ENCODE results near the gene BRIP1.

BRIP1 gene

DNA sequence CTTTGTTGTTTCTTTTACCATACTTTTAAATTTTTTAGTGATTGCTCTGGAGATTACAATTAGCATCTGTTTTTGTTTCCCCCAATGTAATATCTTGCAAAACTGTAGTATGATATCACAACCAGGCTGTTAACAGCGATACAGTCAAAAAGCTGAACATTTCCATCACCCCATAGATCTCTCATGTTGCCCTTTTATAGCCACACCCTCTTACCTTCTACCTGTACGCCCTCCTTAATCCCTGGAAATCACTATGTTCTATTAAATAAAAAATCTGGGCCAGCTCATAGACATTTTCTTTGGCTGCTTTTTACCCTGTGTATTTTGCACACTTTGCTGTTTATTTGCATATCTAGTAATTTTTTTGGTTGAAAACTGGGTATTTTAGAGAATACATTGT, 205.1 kb downstream of the BRIP1 start:
- TF ChIP-seq, protein P1, sequence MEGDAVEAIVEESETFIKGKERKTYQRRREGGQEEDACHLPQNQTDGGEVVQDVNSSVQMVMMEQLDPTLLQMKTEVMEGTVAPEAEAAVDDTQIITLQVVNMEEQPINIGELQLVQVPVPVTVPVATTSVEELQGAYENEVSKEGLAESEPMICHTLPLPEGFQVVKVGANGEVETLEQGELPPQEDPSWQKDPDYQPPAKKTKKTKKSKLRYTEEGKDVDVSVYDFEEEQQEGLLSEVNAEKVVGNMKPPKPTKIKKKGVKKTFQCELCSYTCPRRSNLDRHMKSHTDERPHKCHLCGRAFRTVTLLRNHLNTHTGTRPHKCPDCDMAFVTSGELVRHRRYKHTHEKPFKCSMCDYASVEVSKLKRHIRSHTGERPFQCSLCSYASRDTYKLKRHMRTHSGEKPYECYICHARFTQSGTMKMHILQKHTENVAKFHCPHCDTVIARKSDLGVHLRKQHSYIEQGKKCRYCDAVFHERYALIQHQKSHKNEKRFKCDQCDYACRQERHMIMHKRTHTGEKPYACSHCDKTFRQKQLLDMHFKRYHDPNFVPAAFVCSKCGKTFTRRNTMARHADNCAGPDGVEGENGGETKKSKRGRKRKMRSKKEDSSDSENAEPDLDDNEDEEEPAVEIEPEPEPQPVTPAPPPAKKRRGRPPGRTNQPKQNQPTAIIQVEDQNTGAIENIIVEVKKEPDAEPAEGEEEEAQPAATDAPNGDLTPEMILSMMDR (conservative IDR thresholded peaks at IDR 0.05), result no peak
- no peak overlapping the region for H3K27ac ChIP-seq

DNA sequence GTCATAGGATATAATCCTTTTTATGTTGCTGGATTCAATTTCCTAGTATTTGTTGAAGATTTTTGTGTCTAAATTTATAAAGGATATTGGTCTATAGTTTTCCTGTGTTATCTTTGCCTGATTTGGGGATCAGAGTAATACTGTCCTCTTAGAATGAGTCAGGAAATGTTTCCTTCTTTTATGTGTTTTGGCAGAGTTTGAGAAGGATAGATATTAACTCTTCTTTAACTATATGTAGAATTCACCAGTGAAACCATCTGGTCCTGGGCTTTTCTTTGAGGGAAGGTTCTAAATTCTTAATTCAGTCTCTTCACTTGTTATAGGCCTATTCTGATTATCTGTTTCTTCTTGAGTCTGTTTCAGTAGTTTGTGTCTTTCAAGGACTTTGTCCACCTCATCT, 206.0 kb downstream of the BRIP1 start:
- TF ChIP-seq, protein P1 (conservative IDR thresholded peaks at IDR 0.05), result no peak
- H3K27ac ChIP-seq, result no peak overlapping the region

DNA sequence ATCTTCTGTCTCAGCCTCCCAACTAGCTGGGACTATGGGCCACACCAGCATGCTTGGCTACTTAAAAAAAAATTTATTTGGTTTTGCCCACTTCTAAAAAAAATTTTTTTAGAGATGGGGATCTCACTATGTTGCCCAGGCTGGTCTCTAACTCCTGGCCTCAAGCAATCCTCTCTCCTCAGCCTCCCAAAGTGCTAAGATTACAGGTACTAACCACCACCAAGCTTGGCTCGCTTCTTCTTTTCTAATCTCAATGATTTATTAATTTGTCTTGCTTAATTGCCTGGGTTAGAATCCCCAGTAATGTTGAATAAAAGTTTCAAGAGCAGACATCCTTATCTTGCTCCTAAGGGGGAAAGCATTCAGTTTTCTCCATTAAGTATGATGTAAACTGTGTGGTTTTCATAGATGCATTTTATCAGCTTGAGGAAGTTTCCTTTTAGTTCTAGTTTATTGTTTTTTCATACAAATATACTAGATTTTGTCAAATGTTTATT, 206.6 kb downstream of the BRIP1 start:
- TF ChIP-seq, protein P1 (conservative IDR thresholded peaks at IDR 0.05), result no peak

DNA sequence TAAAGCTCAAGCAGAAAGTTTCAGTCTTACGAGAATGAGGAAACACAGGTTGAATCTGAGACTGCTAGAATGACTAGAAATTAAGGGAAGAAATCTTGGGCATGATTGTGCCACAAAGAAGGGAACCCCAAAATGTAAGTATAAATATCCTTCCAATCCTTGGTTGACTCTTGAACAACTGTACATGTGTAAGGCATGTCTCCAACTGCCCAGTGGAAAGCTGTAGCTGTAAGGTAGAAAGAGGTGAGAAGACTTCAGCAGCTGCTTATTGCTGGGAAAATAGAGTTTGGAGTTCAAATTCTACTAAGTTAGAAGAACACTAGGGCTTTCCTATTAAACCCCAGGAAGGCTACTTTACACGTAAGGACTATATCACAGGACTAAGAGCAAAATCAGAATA, 212.6 kb downstream of the BRIP1 start:
- H3K27ac ChIP-seq, result no peak overlapping the region
- TF ChIP-seq, protein P1 (conservative IDR thresholded peaks at IDR 0.05), result no peak

More for the DNA sequence above, 206.6 kb downstream of the BRIP1 start:
- no peak overlapping the region for H3K27ac ChIP-seq

DNA sequence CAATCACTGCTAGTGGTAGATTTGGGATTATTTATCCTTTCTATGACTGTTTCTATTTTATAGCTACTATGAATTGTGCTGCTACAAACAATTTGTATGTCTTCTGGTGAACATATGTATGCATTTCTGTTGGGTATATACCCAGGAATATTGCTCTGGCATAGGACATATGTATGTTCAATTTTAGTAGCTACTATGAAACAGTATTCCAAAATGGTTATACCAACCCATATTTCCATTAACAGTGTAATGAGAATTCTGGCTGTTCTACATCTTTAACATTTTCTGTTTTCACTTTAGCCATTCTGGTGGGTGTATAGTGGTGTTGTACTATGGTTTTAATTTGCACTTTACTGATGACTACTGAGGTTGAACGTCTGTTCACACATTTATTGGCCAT, 214.7 kb downstream of the BRIP1 start:
- no peak overlapping the region for H3K27ac ChIP-seq
- TF ChIP-seq, protein P1 (conservative IDR thresholded peaks at IDR 0.05), result no peak

DNA sequence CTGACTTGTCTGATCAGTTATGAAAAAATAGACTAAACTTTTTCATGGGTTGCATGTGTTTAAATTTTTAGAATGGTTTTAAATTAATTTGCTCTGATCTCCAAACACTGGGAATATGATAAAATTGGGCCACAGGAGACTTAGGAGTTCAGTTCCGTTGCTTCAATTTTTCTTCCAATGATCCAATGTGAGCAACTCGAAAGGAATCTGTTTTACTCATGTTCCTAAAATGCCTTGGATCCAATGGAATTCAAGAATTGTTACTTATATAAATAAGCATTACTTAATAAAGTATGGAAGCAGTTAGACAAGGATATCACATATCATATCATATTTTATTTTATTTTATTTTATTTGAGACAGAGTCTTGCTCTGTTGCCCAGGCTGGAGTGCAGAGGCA, 216.3 kb downstream of the BRIP1 start:
- no peak overlapping the region for H3K27ac ChIP-seq
- TF ChIP-seq, protein P1 (conservative IDR thresholded peaks at IDR 0.05), result no peak

DNA sequence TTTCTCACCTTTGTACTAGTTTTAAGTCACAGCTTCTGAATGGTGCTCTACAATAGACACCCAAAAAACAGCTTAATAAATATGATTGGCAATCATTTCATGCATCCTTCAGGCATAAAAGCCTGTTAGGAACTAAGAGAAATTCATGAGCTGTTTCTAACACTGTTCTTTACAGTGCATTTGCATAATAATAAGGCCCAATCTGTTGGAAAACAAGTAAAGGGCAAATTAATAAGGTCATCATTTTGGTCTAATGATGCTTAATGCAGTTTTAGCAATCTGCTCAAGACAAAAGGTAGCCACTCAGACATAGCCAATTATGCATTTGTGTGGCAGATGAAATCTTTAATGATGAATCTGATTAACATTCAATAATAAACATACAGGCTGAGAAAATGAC, 216.8 kb downstream of the BRIP1 start:
- no peak overlapping the region for H3K27ac ChIP-seq
- TF ChIP-seq, protein P1 (conservative IDR thresholded peaks at IDR 0.05), result no peak

Measured in VCaP (cell line).